HG02870 (cell line): Measurements from ENCODE around the gene PEX14.

Source experiments
- ATAC-seq: cut with Tn5 transposase; IDR thresholded peaks from one replicate; pipeline ENCODE4 v1.9.1; 2021; ENCODE audit warnings: mild to moderate bottlenecking, moderate library complexity; ENCODE audit not compliant: unreplicated experiment

PEX14 gene

DNA sequence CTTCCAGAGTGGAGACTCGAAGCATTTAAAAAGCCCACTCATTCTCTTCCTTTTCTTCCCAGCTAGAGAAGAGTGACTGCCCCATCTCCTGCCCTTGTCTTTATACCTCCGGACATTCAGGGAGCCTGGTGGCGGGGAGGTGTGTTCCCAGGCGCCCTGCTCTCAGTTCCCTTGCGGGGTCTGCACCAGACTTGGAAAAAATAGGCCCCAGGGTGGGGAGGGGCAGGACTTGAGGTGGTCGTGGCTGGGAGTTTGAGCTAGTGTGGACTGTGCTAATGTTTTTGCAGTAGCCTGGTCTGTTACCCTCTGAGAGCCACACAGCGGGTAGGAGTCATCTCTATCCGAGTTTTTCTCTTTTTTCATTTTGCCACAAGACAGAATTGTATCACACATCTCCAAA is 139.1 kb downstream of the PEX14 start:
- ATAC-seq = no peak

- ATAC-seq = no peak
Measured at GRCh38 chr1:10614377-10615225, 139.9 kb downstream of the PEX14 start.

- no peak for ATAC-seq
Measured at GRCh38 chr1:10615332-10615731, 140.6 kb downstream of the PEX14 start.

- no peak for ATAC-seq
Measured at GRCh38 chr1:10615932-10616671, 141.4 kb downstream of the PEX14 start.

DNA sequence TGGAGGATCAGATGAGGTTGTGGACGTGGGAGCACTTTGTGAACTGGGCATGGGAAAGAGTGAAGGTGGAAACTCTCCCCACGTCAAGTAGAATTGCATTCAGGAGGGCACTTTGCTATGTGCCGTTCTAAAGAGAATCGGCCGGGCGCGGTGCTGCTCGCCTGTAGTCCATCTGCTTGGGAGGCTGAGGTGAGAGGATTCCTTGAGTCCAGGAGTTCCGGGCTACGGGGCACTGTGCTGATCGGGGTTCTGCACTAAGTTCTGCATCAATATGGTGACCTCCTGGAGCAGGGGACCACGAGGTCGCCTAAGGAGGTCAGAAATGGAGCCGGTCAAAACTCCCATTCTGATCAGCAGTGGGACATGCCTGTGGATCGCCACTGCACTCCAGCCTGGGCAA is 141.9 kb downstream of the PEX14 start:
- ATAC-seq = no peak

DNA sequence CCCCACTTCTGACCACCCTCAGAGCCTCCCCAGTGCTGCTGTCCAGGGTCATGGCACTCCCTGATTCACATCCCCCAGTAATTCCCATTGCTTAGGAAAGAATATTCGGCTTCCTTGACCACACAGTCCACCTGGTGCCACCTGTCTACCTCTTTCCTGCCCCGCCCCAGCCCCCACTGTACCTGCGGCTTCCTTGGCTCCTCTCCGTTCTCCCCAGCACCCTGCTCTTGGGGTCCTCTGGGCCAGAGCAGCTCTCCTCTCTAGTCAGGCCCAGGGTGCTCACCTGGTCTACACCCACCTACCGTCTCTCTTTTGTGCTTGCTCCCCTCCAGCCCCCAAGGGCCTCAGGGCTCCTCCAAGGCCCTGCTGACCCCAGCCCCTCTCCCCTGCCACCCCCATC is 142.6 kb downstream of the PEX14 start:
- ATAC-seq = no peak

- ATAC-seq = no peak
Measured at GRCh38 chr1:10617931-10618885, 143.5 kb downstream of the PEX14 start.

DNA sequence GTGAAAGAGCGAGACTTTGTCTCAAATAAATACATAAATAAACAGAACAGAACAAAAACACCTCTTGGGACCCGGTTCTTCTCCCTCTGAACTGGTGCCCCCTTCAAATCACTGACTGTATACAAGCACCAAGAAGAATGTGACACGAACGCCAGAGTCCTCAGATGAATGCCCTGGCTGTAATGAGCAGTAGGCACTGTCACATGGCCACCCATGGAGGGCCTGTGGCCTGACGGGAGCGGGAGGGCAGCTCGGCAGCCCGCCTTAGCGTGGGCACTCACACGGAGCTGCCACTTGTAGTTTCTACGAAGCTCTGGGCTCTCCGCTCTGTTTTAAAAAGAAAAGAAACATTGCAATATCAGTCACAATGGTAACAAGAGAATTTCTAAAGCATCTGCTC is 146.0 kb downstream of the PEX14 start:
- no peak for ATAC-seq

DNA sequence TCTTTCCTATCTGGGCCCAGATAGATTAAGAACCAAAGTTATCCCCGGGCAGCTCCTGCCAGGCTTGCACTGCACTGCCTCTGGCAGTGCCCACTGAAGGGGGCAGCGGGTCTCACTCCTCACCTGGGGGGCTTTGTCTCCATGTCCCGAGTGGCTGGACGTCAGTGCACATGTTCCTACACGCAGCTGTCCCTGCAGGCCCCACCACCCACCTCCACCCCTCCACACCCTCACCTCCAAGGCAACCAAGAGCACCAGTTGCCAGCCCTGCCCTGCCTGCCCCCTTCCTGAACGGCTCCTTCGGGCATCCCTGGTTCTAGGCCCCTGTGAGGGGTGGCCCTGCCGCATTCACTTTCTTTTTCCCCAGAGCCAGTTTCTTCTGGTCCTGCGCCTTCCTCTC is 147.2 kb downstream of the PEX14 start:
- no peak for ATAC-seq

GRCh38 chr1:10622910-10623685 is 148.3 kb downstream of the PEX14 start:
- ATAC-seq = no peak

DNA sequence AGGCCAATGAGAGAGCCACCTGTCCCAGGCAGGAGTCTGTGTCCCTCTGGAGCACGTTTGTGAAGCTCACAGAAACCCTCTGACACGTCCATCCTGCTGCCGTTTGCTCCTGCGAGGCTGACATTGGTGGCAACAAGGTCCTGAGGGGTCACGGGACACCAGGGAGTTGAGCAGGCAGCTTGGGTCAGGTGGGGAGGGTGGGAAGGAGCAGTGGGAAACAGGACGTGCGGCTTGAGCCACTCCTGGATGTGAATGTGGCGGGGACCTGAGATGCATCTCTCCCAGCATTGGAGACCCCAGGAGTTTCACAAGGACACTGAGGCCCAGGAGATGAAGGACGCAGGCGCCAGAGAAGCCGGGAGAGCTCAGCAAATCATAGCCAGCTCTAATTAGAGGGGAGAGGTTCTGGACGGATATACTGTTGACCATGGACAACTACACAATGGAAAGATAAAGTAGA is 149.0 kb downstream of the PEX14 start:
- no peak for ATAC-seq

DNA sequence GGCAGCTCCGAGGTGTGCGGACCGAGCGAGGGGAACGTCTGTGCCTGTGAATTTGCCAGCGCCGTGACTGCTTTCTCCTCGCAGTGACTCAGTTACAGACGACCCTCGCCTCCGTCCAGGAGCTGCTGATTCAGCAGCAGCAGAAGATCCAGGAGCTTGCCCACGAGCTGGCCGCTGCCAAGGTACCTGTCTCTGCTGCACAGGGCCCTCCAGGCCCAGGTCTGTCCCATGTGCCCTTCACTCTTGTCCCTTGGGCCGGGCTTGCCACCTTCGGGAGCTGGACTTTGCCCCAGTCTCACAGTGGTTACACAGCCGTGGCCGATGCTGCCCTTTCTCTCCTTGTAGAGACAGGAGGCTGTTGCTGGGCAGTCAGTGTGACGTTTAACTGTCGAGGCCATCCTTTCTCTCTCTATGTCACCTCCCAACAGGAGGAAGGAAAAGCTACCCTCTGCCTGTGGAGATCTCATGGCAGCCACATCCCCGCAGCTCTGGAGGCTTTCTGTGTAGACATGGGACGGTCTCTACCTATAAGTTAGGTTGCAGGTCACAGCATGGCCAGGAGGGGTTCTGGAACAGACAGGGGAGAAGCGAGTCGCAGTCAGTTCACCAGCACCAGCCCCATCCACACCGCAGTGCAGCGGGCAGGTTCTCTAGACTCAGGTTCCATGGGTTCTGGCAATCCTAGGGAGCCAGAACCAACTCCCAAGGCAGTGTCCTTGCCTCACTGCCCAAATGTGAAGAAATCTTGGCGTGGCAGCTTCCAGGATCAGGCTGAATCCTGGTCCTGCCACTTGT is 149.7 kb downstream of the PEX14 start:
- no peak for ATAC-seq

DNA sequence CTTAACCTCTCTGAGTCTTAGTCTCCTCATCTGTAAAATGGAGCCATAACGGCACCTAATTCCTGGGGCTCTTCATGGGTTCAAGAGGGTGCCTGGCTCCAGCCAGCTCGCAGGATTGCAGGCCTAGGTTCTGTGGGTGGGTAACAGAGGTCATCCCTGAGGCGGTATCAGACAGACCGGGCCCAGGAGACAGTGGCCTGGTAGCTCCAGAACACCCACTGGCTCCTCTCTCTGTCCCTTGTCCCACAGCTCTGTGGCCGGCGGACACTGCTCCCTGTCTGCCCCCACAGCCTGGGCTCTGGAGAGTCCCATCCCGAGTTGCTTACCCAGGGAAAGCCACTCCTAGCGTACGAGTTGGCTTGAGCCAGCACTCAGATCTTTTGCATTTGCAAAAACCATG is 150.3 kb downstream of the PEX14 start:
- ATAC-seq = no peak

DNA sequence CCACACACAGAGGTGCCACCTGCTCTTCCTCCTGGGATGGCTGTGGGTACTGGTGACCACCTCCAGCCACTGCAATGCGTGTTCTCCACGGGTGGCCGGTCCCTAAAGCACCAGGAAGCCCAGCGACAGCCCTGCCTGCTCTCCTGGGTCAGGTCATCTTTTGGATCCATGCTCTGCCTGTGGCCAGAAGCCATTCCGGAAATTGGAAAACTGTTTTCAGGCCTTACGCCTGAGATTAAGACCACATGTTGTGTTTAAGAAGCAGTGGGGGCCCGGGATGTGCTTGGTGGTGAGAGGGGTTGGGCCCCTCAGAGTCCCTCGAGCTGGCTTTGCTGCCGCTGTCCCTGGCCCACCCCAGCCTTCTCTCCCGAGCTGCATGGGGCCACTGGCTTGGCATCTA is 150.8 kb downstream of the PEX14 start:
- no peak for ATAC-seq

GRCh38 chr1:10626131-10626731 is 151.5 kb downstream of the PEX14 start:
- ATAC-seq = no peak

GRCh38 chr1:10626791-10627410 is 152.2 kb downstream of the PEX14 start:
- ATAC-seq = no peak

- ATAC-seq = no peak
Measured at GRCh38 chr1:10628685-10629084, 153.9 kb downstream of the PEX14 start.

DNA sequence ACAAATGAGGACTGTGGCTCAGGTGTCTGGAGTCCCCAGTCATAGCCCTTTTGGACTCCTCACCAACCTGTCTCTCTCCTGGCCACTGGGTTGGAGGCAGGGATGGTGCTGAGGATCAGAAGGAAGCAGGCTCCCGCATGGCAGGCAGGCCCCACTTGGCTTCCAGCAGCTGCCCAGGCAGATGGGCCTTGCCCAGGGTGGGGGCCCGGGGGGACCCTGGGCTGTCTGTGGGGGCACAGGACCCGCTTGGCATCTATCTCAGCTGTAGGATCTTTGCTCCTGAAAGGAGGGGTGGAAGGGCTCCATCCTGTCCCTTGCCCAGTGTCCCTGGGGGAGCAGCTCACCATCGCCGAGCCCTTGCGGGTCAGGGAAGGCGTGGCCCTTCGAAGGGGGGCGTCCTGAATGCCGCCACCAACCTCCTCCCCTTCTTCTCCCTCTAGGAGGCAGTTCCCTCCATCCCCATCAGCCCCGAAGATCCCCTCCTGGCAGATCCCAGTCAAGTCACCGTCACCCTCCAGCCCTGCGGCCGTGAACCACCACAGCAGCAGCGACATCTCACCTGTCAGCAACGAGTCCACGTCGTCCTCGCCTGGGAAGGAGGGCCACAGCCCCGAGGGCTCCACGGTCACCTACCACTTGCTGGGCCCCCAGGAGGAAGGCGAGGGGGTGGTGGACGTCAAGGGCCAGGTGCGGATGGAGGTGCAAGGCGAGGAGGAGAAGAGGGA is 154.5 kb downstream of the PEX14 start:
- no peak for ATAC-seq
